Measurements from ENCODE around the gene RBM38.
"Not testable (repeated sequence)": the region's sequence is repeated elsewhere in the genome, so short reads cannot be mapped to it uniquely, and the experiment has no call there.

RBM38 gene

DNA sequence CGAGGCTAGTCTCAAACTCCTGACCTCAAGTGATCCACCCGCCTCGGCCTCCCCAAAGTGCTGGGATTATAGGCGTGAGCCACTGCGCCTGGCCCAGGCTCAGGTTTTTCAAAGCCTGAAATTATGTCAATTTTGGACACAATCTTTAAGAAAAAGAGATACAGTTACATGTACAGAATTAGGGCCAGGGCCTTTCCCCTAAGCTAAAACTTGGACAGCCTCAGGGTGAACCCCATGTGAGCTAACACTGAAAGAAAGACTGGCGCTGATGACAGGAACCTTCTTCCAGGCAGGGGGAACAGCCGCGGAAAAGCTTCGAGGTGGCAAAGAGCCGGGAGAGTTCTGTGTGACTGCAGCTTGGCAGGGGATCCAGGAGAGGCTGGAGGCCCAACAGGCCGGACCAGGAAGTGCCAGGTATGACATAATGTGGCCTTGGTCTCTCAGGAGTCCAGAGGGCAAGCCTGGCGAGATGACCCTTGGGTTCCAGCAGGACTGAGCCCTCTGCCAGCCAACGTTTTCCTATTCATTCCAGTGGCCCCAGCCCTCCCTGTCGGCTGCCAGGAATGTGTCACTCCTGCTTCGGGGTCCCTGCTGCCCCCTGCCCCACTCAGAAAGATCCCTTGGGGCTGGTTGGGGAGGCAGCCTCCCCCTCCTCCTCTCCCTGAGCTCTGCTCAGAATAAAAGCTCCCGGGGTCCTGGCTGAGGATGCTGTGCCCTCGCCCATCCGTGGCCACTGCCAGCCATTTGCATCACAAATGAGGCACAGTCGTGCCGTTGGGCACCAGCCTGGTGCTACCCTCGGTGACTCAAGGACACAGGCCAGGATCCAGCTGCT is 37.3 kb downstream of the RBM38 start:
- H3K4me1 Mint-ChIP-seq: peaks cover 57% of the 10 kb centered on the region
- H3K36me3 Mint-ChIP-seq: no peaks in the 10 kb centered on the region
- no peak overlapping the region for H3K4me3 Mint-ChIP-seq
- H3K27me3 Mint-ChIP-seq: no peaks in the 10 kb centered on the region
- H3K27ac Mint-ChIP-seq: no peak overlapping the region
- no peaks in the 10 kb centered on the region for H3K9me3 Mint-ChIP-seq

DNA sequence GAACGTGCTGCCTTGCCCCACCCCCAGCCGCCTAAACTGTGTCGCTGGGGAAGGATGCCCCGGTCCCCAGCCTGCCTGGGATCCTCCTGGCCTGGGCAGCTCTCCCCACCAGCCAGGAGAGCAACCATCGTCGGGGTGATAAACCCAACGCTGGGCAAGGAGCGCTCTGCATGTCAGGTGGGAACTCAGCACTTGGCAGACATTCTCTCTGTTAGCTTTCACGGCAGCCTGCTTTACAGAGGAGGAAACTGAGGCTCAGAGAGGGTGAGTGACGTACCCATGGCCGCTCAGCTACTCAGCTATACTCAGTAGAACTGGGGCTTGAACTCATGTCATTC is 37.9 kb downstream of the RBM38 start:
- H3K4me1 Mint-ChIP-seq: peaks cover 58% of the 10 kb centered on the region
- H3K36me3 Mint-ChIP-seq: no peaks in the 10 kb centered on the region
- H3K27me3 Mint-ChIP-seq: no peaks in the 10 kb centered on the region
- H3K4me3 Mint-ChIP-seq: no peak overlapping the region
- H3K9me3 Mint-ChIP-seq: no peaks in the 10 kb centered on the region
- H3K27ac Mint-ChIP-seq: no peak overlapping the region

DNA sequence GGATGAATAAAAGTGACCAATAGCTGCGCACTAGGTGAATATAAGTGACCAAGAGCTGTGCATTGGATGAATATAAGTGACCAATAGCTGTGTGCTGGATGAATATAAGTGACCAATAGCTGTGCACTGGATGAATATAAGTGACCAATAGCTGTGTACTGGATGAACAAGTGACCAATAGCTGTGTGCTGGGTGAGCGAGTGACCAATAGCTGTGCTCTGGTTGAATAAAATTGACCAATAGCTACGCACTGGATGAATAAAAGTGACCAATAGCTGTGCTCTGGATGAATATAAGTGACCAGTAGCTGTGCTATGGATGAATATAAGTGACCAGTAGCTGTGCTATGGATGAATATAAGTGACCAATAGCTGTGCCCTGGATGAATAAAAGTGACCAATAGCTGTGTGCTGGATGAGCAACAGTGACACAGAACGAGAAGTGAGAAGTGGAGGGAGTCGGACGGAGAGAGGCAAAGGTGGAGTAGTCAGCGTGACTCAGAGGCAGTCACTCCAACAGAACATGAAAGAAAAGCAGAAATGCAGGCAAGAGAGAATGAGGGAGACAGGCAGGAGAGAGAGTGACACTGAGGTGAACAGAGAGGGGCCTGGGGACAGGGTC is 38.5 kb downstream of the RBM38 start:
- Mint-ChIP-seq H3K27ac (no peak overlapping the region), H3K27me3 (no peaks in the 10 kb centered on the region)

DNA sequence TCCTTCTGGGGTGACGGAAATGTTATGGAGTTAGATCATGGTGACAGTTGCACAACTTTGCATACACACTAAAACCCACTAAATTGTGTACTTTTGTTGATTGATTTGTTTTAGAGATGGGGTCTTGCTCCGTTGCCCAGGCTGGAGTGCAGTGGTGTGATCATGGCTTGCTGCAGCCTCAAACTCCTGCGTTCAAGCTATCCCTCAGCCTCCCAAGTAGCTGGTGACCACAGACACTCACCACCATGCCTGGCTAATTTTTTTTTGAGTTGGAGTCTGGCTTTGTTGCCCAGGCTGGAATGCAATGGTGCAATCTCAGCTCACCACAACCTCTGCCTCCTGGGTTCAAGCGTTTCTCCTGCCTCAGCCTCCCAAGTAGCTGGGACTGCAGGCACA is 39.0 kb downstream of the RBM38 start:
- not testable (repeated sequence) for H3K9me3 Mint-ChIP-seq, H3K27me3 Mint-ChIP-seq, H3K36me3 Mint-ChIP-seq, H3K27ac Mint-ChIP-seq, H3K4me3 Mint-ChIP-seq
- peaks cover 65% of the 10 kb centered on the region for H3K4me1 Mint-ChIP-seq

More for the DNA sequence above, 38.5 kb downstream of the RBM38 start:
- Mint-ChIP-seq H3K4me1 (peaks cover 63% of the 10 kb centered on the region), H3K36me3 (no peaks in the 10 kb centered on the region), H3K9me3 (no peaks in the 10 kb centered on the region), H3K4me3 (no peak overlapping the region)

GRCh38 chr20:57431539-57431835 is 40.3 kb downstream of the RBM38 start:
- Mint-ChIP-seq H3K9me3 (no peaks in the 10 kb centered on the region), H3K36me3 (no peaks in the 10 kb centered on the region), H3K27ac (peak overlapping the region; percentile 74), H3K4me1 (peaks cover 71% of the 10 kb centered on the region), H3K4me3 (peak overlapping the region; percentile 20), H3K27me3 (no peaks in the 10 kb centered on the region)

DNA sequence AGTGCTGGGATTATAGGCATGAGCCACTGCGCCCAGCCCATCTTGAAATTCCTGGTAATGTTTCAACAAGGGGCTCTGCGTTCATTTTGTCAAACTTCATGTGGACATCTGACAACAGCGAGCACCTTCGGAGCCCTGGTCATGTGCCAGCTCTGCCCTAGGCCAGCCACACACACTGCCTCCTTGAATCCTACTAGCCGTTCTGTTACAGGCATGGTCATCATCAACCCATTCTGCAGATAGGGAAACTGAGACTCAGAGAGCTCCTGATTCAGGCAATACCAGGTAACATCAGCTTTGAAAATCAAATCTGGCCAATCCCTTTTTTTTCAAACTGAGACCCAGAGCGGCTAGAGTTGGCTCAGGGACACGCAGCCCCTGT is 41.3 kb downstream of the RBM38 start:
- peak overlapping the region; percentile 72 for H3K27ac Mint-ChIP-seq
- no peaks in the 10 kb centered on the region for H3K27me3 Mint-ChIP-seq
- H3K9me3 Mint-ChIP-seq: no peaks in the 10 kb centered on the region
- H3K4me1 Mint-ChIP-seq: peaks cover 66% of the 10 kb centered on the region
- no peaks in the 10 kb centered on the region for H3K36me3 Mint-ChIP-seq
- peak overlapping the region; percentile 51 for H3K4me3 Mint-ChIP-seq

- peak overlapping the region; percentile 72 for H3K27ac Mint-ChIP-seq
- no peaks in the 10 kb centered on the region for H3K36me3 Mint-ChIP-seq
- H3K9me3 Mint-ChIP-seq: no peaks in the 10 kb centered on the region
- H3K4me1 Mint-ChIP-seq: peaks cover 66% of the 10 kb centered on the region
- H3K4me3 Mint-ChIP-seq: peak overlapping the region; percentile 51
- no peaks in the 10 kb centered on the region for H3K27me3 Mint-ChIP-seq
Observed at GRCh38 chr20:57432862-57433491, 41.8 kb downstream of the RBM38 start.

DNA sequence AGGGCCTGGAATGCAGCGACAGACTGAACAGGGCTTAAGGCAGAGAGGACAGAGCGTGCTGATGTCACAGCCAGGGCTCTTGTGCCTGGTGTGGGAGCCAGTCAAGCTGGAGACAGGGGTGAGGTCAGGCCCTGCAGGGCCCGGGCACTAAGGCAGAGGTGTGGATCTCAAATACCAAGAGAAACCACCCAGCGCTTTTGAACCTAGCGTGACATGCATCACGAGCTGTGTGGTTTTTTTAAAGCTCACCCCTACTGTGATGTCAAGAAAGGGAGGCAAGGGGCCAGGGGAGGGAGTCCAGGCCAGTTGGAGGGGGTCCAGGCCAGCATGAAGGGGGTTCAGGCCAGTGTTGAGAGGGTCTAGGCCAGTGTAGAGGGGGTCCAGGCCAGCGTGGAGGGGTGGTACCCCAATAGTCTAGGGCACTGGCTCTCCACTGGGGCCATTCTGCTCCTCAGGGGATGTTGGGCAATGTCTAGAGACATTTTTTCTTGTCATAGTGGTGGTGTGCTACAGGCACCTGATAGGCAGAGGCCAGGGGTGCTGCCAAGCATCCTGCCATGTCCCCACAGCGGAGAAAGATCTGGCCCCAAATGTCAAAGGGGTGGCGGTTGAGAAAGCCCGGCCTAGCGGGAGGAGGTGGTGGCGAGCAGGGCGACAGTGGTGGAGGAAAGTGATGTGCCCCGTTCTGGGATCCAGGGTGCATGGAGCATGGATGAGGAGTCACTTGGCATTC is 42.6 kb downstream of the RBM38 start:
- Mint-ChIP-seq H3K27ac (peak overlapping the region; percentile 72), H3K9me3 (no peaks in the 10 kb centered on the region), H3K27me3 (no peaks in the 10 kb centered on the region), H3K36me3 (no peaks in the 10 kb centered on the region), H3K4me1 (peaks cover 66% of the 10 kb centered on the region), H3K4me3 (peak overlapping the region; percentile 40)

GRCh38 chr20:57434390-57434700 is 43.1 kb downstream of the RBM38 start:
- Mint-ChIP-seq H3K4me3 (no peak overlapping the region), H3K27me3 (no peaks in the 10 kb centered on the region), H3K36me3 (no peaks in the 10 kb centered on the region), H3K27ac (peak overlapping the region; percentile 25), H3K9me3 (no peaks in the 10 kb centered on the region), H3K4me1 (peaks cover 65% of the 10 kb centered on the region)

GRCh38 chr20:57435105-57435497 is 43.9 kb downstream of the RBM38 start:
- Mint-ChIP-seq H3K27me3 (no peaks in the 10 kb centered on the region), H3K27ac (no peak overlapping the region), H3K4me3 (peak overlapping the region; percentile 60), H3K36me3 (no peaks in the 10 kb centered on the region), H3K9me3 (no peaks in the 10 kb centered on the region), H3K4me1 (peaks cover 61% of the 10 kb centered on the region)

GRCh38 chr20:57435498-57436222 is 44.5 kb downstream of the RBM38 start:
- H3K4me1 Mint-ChIP-seq: peaks cover 62% of the 10 kb centered on the region
- no peak overlapping the region for H3K27ac Mint-ChIP-seq
- no peaks in the 10 kb centered on the region for H3K9me3 Mint-ChIP-seq
- H3K4me3 Mint-ChIP-seq: peak overlapping the region; percentile 12
- no peaks in the 10 kb centered on the region for H3K36me3 Mint-ChIP-seq
- no peaks in the 10 kb centered on the region for H3K27me3 Mint-ChIP-seq

DNA sequence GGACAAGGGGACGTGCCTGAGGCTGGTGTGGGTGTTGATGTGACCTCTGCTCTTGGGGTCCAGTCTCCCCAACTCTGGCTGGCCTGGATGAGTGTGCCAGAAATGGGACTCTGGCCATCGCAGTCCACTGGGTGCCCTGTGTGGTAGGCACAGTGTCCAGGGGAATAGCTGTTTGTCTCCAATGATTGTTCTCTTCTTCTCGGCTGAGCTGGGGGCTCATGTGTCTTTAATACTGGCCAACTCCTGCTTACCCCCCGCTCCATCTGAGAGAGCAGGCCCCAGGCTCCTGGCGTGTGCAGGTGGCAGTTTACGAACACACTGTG is 45.0 kb downstream of the RBM38 start:
- Mint-ChIP-seq H3K27me3 (no peaks in the 10 kb centered on the region), H3K36me3 (no peaks in the 10 kb centered on the region), H3K4me3 (no peak overlapping the region), H3K27ac (no peak overlapping the region), H3K4me1 (peaks cover 58% of the 10 kb centered on the region), H3K9me3 (no peaks in the 10 kb centered on the region)

DNA sequence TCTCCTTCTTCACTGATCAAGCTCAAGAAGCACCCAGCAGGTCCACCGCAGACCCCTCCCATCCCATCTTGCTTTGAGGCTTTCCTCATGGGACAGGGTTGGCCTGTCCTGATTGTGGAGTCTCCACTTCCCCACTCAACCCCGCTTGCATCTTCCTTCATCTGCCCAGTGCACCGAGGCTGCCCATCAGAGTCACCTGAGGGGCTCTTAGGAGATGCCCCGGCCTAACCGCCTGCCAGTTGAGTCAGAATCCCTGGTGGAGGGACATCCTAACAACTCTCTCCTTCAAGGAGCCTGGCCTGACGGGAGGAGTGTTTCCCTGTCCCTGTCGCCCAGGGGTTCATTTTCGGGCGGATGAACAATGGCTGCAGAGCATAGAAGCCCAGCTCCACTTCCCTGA is 46.1 kb downstream of the RBM38 start:
- Mint-ChIP-seq H3K4me3 (no peak overlapping the region), H3K4me1 (peaks cover 47% of the 10 kb centered on the region), H3K36me3 (no peaks in the 10 kb centered on the region), H3K27me3 (no peaks in the 10 kb centered on the region), H3K9me3 (no peaks in the 10 kb centered on the region), H3K27ac (no peak overlapping the region)

- Mint-ChIP-seq H3K9me3 (no peaks in the 10 kb centered on the region), H3K4me1 (peaks cover 42% of the 10 kb centered on the region), H3K4me3 (no peak overlapping the region), H3K27ac (peak overlapping the region; percentile 68), H3K36me3 (no peaks in the 10 kb centered on the region), H3K27me3 (no peaks in the 10 kb centered on the region)
Observed at GRCh38 chr20:57437672-57438330, 46.6 kb downstream of the RBM38 start.

DNA sequence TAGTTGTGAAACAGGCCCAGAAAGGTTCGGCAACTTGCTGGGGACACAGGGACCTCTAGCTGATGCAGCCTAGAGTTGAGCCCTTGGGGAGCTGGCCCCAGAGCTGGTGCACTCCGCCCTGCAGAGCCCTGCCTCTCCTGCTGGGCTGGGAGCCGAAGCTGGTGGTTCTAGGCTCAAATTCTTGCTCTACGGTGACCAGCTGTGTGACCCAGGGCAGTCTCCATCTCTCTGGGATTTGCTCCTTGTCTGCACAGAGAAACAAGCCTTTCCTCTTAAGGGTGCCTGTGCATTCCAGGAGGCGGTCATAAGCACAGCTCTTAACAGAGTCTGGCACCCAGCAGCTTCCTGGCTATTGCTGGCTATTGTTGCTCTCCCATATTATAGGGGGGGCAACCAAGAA is 47.4 kb downstream of the RBM38 start:
- no peaks in the 10 kb centered on the region for H3K36me3 Mint-ChIP-seq
- H3K4me1 Mint-ChIP-seq: peaks cover 35% of the 10 kb centered on the region
- no peaks in the 10 kb centered on the region for H3K9me3 Mint-ChIP-seq
- no peaks in the 10 kb centered on the region for H3K27me3 Mint-ChIP-seq
- H3K27ac Mint-ChIP-seq: no peak overlapping the region
- H3K4me3 Mint-ChIP-seq: no peak overlapping the region

All from activated naive CD4-positive, alpha-beta T cell treated with anti-CD3 and anti-CD28 coated beads, Interleukin-2, amount 50 U/mL, for 24 hours (primary cell).